Nephron (organoid): Measurements from ENCODE around the gene MAD1L1.

ENCODE experiments used
- H3K27ac Mint-ChIP-seq, 3 experiments: 2 replicates each; pipeline ENCODE4 v1.8.0; 2020; ENCODE audit warnings: mixed read lengths in 3 of 3, mild to moderate bottlenecking in 2 of 3, moderate library complexity in 1 of 3
- H3K27me3 Mint-ChIP-seq: 2 replicates; pipeline ENCODE4 v1.8.0; 2021; ENCODE audit warnings: low read depth, mild to moderate bottlenecking, moderate library complexity, mixed read lengths
- H3K36me3 Mint-ChIP-seq: 2 replicates; pipeline ENCODE4 v1.8.0; 2020; ENCODE audit warnings: low read depth, mixed read lengths
- H3K4me1 Mint-ChIP-seq: 2 replicates; pipeline ENCODE4 v1.8.0; 2020; ENCODE audit warnings: mixed read lengths
- H3K4me3 Mint-ChIP-seq, 3 experiments: 2 replicates each; pipeline ENCODE4 v1.8.0; 2020; ENCODE audit warnings: mild to moderate bottlenecking in 3 of 3, mixed read lengths in 3 of 3, moderate library complexity in 2 of 3
- H3K9me3 Mint-ChIP-seq: 2 replicates; pipeline ENCODE4 v1.8.0; 2020; ENCODE audit warnings: mixed read lengths
- TF ChIP-seq, protein P1 (sequence below), 3 experiments: fragments of 200-600 bp; sonication (generic); IDR thresholded peaks; one replicate each; pipeline ENCODE4 v1.5.0; 2021; ENCODE audit warnings: antibody characterized with exemption in 3 of 3; ENCODE audit not compliant: unreplicated experiment in 3 of 3

MAD1L1 gene

GRCh38 chr7:2168615-2169311 lies 64.0 kb downstream of the MAD1L1 start:
- Mint-ChIP-seq H3K36me3 (peaks cover 18% of the 10 kb centered on the region), H3K4me3 (no peak overlapping the region), H3K4me1 (peaks cover 60% of the 10 kb centered on the region), H3K27ac (peak overlapping the region; percentile 80 to 97 (median 89)), H3K27me3 (peaks cover 10% of the 10 kb centered on the region), H3K9me3 (no peaks in the 10 kb centered on the region)
- TF ChIP-seq, protein P1, sequence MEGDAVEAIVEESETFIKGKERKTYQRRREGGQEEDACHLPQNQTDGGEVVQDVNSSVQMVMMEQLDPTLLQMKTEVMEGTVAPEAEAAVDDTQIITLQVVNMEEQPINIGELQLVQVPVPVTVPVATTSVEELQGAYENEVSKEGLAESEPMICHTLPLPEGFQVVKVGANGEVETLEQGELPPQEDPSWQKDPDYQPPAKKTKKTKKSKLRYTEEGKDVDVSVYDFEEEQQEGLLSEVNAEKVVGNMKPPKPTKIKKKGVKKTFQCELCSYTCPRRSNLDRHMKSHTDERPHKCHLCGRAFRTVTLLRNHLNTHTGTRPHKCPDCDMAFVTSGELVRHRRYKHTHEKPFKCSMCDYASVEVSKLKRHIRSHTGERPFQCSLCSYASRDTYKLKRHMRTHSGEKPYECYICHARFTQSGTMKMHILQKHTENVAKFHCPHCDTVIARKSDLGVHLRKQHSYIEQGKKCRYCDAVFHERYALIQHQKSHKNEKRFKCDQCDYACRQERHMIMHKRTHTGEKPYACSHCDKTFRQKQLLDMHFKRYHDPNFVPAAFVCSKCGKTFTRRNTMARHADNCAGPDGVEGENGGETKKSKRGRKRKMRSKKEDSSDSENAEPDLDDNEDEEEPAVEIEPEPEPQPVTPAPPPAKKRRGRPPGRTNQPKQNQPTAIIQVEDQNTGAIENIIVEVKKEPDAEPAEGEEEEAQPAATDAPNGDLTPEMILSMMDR (IDR thresholded peaks at IDR 0.05; ENCODE audit: unreplicated experiment in 3 of 3) = no peak

DNA sequence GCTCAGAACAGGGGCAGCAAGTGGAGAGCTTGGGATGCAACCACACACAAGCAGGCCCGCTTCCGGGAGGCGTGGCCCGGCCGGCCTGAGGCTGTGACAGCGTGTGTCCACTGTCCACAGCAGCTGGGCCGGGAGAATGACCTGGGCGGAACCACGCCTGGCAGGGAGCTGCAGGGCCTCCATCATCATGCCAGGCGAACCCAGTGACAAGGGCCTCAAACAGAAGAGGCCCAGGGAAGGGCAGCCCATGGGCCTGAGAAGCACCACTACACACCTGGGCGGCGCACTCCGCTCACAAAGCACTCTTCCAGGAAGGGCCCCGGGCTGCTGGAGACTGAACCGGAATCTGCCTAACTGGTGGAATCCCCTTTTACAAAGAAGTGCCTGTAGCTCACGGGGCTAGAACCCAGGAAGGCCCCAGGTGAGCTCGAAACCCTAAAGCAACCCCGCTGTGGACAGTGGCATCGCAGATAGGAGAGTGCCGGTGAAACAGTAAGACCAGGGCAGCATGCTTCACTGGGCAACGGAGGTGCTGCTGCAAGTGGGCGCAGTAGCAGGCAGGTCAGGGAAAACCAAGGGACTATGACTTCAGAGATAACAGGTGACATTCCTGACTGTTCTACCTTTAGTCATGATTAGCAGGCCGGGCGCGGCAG lies 66.0 kb downstream of the MAD1L1 start:
- peaks cover 10% of the 10 kb centered on the region for H3K27me3 Mint-ChIP-seq
- TF ChIP-seq, protein P1 (IDR thresholded peaks at IDR 0.05; ENCODE audit: unreplicated experiment in 3 of 3) = no peak
- no peaks in the 10 kb centered on the region for H3K9me3 Mint-ChIP-seq
- H3K36me3 Mint-ChIP-seq = peaks cover 24% of the 10 kb centered on the region
- peak overlapping the region; percentile 44 to 80 (median 56) for H3K27ac Mint-ChIP-seq
- no peak overlapping the region for H3K4me3 Mint-ChIP-seq
- H3K4me1 Mint-ChIP-seq = peaks cover 58% of the 10 kb centered on the region

DNA sequence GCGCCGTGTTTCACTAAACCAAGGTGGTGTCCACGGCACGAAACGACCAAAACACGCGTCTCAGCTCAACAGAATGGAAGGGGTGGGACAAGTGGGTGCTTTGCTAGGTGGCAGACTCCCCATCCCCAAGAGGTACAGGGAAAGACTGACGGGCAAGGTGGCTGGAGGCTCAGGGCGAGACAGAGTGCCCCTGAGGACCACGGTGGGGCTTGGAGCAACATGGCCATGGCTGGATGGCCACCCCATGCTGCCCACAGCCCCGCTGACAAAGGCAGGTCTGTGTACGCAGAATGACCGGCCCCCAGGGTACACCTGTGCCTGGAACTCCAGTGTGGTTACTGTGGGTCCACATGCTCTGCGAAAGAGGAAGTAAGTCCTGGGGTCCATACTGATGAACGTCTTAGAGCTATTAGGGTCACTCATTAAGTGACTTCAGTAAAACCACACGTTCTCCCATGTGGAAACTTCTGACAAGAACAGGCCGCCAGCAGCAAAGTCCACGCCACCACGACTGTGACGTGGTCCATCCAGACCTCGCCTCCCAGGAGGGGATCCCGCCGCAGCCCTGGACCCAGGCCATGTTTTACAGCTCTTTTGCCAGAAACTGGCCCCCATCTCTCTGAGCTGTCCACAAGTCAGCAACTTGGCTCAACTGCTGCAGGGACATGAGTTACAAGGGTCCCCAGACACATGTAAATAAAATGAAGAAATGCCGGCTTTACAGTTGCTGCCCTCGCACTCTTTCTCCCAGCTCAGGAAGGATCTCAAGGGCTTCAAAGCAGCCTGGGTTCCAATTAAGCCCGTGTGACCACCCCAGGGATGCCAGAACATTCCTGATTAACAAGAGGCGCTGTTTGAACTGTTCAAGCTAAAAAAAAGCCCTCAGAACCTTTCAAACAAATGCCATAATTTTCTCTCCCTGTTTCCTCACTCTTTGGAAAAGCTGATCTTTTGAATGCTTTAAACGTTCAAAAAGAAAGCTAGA lies 66.8 kb downstream of the MAD1L1 start:
- peaks cover 53% of the 10 kb centered on the region for H3K4me1 Mint-ChIP-seq
- H3K27ac Mint-ChIP-seq = peak overlapping the region; percentile 44 to 80 (median 56)
- H3K36me3 Mint-ChIP-seq = peaks cover 20% of the 10 kb centered on the region
- peaks cover 6% of the 10 kb centered on the region for H3K27me3 Mint-ChIP-seq
- TF ChIP-seq, protein P1 (IDR thresholded peaks at IDR 0.05; ENCODE audit: unreplicated experiment in 3 of 3) = no peak
- H3K9me3 Mint-ChIP-seq = no peaks in the 10 kb centered on the region
- H3K4me3 Mint-ChIP-seq = no peak overlapping the region

- Mint-ChIP-seq H3K4me3 (peak overlapping the region in 1 of 3 experiments; percentile 27), H3K27ac (peak overlapping the region in 1 of 3 experiments; percentile 27), H3K4me1 (peaks cover 46% of the 10 kb centered on the region), H3K36me3 (peaks cover 16% of the 10 kb centered on the region), H3K27me3 (peaks cover 3% of the 10 kb centered on the region), H3K9me3 (no peaks in the 10 kb centered on the region)
- TF ChIP-seq, protein P1 (IDR thresholded peaks at IDR 0.05; ENCODE audit: unreplicated experiment in 3 of 3) = no peak
These were observed 67.5 kb downstream of the MAD1L1 start for GRCh38 chr7:2165239-2165609.

DNA sequence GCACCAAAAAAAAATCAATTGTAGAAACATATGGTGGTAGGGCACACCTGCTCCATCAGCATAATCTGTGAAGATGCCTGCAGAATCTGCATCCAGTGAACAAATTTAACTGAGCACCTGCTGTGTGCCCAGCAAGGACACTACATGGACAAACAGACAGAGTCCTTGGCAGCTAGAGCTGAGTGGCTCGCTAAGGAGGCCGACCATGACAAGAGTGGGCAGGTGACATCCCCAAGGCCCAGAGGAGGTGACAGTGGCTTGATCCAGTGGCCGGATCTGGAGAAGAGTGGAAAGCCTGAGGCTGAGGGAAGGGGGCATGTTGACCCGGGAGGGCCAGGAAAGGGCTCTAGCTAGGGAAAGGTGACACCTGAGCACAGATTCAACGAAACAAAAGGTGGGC lies 68.1 kb downstream of the MAD1L1 start:
- Mint-ChIP-seq H3K27ac (no peak overlapping the region), H3K36me3 (peaks cover 16% of the 10 kb centered on the region), H3K27me3 (peaks cover 3% of the 10 kb centered on the region), H3K9me3 (no peaks in the 10 kb centered on the region), H3K4me3 (peak overlapping the region in 1 of 3 experiments; percentile 19), H3K4me1 (peaks cover 44% of the 10 kb centered on the region)
- TF ChIP-seq, protein P1 (IDR thresholded peaks at IDR 0.05; ENCODE audit: unreplicated experiment in 3 of 3) = no peak
